ENCODE data around the gene PLPPR3.
"Not testable (repeated sequence)": the region's sequence is repeated elsewhere in the genome, so short reads cannot be mapped to it uniquely, and the experiment has no call there.

PLPPR3 gene

DNA sequence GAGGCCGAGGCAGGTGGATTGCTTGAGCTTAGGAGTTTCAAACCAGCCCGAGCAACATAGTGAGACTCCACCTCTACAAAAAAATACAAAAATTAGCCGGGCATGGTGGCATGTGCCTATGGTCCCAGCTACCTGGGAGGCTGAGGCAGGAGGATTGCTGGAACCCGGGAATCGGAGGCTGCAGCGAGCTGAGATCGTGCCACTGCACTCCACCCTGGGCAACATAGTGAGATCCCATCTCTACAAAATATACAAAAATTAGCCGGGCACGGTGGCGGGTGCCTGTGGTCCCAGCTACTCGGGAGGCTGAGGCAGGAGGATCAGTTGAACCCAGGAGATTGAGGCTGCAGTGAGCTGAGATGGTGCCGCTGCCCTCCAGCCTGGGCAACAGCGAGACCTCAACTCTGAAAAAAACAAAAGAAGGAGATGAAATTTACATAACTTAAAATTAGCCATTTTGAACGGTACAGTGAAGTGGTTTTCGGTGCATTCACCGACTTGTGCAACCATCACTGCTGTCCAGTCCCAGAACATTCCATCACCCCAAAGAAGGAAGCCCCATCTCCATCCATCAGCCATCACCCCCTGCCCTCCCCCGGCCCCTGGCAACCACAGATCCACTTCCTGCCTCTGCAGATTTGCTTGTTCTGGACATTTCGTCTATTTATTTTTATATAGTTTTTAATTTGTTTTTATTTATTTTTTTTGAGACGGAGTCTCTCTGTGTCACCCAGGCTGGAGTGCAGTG lies 4.3 kb upstream of the PLPPR3 start:
- DNase-seq: no peak

DNA sequence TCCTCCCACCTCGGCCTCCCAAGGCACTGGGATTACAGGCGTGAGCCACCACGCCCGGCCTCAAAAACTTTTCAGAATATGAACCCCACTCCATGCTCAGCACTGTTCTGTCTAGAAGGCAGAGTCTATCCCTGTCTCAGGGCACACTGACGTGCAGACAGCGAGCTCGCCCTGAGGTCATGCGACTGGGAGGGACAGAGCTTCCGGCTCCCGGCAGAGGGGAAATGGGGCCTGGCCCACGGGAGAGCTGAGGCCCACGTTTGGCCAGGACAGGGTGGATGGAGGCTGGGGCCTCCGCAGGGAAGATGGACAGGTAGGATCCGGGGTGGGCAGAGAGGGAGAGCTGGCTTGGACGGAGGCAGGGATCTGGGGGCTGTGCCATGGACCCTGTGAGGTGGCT lies 3.1 kb upstream of the PLPPR3 start:
- DNase-seq: no peak

DNA sequence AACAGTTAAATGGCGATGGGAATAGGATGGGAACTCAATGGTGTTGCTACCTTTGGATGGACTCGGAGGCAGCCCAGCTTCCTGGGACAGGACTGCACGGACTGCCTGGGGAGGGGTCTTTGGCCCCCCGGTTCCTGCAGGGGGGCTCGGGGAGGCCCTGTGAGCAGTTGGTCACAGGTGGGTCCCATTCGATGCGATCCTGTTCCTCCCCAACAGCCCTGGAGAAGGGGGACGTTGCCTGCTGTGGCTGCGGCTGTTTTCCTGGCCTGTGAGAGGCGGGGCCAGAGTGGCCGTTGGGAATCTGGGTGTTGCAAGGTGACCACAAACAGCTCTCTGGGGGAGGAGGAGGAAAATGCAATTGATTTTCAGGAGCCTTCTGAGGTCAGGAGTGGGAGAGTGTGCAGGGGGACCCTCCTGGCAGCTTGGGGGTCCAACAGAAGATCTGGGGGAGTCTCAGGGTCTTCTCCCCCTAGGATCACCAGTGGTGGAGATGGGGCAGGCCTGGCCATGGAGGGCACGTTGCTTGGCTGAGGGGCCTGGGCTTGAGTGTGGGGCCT lies 1.9 kb upstream of the PLPPR3 start:
- DNase-seq: no peak

DNA sequence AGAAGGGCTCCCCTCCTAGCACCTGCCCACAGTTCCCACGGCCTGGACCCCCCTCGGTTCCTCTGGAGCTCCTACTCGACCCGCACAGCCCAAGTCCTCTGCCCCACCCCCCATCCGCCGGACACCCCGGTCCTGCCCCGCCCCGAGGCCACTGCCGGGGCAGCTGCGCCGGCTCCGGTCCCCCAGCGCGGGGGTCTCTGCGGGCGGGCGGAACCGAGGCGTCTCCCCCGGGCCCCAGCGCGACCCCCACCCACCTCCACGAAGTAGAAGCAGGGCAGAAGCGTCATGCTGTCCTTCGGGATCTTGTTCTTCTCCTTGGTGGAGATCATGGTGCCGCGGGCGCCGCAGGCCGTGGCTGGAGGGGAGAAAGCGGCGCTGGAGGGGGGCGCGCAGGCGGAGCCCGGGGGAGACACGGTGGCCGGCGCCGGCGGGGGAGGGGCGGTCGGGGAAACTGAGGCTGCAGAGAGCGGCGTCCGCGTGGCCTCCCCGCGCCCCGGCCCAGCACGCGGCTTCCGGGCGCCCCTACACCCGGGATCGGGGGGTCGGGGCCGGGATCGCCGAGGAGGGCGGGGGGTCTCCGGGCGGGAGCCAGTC lies 427 bp downstream of the PLPPR3 start:
- no peak for DNase-seq

DNA sequence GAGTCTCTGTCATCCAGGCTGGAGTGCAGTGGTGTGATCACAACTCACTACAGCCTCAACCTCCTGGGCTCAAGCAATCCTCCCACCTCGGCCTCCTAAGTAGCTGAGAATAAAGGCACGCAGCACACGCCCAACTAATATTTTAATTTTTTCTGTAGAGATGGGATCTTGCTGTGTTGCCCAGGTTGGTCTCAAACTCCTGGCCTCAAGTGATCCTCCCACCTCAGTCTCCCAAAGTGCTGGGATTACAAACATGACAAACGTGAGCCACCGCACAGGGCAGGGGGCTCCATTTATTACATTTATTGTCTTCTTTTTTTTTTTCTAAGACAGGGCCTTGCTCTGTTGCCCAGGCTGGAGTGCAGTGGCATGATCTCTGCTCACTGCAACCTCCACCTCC lies 1.5 kb downstream of the PLPPR3 start:
- DNase-seq: not testable (repeated sequence)

DNA sequence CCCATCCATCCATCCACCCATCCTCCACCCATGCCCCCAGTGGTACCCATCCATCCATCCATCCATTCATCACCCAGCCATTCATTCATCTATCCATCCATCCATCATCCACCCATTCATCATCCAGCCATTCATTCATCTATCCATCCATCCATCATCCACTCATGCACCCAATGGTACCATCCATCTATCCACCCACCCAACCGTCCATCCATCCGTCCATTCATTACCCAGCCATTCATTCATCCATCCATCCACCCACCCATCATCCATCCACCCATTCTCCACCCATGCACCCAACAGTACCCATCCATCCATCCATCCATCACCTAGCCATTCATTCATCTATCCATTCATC lies 5.3 kb downstream of the PLPPR3 start:
- no peak for DNase-seq

DNA sequence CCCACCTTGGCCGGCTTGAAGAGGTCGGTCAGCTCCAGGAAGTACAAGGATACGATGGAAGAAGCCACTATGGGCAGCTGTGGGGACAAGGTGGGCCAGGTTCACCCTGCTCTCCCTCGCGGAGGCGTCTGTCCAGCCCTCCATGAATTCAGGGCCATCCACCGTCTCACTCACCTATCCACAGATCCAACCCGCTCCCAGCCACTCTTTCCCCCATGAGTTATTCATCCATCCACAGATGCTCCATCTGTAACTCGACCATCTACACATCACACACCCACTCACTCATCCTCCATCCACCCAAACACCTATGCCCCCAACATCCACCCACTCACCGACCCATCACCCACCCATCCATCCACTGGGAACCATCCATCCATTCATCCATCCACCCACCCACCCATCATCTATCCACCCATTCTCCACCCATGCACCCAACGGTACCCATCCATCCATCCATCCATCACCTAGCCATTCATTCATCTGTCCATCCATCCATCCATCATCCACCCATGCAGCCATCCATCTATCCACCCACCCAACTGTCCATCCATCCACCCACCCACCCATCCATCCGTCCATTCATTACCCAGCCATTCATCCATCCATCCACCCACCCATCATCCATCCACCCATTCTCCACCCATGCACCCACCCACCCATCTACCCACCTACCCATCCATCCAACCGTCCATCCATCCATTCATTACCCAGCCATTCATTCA lies 5.8 kb downstream of the PLPPR3 start:
- no peak for DNase-seq

DNA sequence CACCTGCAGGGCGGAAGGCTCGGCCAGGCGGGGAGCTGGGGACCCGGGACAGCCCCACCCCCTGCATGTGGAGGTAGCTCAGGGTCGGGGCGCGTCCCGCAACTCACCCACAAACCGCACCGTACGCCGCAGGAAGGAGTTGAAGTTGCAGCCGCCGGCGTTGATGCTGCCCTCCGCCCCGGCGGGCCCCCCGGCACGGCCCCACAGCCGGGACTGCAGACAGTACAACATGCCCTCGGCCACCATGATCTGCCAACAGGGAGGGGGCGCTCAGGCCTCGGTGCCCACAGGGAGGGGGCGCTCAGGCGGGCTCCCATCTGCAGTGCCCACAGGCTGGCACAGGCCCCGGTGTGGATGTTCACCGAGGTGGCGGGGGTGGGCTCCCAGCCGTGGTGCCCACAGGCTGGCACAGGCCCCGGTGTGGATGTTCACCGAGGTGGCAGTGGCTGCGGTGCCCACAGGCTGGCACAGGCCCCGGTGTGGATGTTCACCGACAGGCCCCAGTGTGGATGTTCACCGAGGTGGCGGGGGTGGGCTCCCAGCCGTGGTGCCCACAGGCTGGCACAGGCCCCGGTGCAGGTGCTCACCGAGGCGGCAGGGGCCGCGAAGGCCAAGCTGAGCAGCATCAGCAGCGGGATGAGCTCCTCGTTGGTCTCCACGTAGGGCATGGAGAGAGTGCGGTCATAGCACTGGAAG lies 6.5 kb downstream of the PLPPR3 start:
- no peak for DNase-seq

DNA sequence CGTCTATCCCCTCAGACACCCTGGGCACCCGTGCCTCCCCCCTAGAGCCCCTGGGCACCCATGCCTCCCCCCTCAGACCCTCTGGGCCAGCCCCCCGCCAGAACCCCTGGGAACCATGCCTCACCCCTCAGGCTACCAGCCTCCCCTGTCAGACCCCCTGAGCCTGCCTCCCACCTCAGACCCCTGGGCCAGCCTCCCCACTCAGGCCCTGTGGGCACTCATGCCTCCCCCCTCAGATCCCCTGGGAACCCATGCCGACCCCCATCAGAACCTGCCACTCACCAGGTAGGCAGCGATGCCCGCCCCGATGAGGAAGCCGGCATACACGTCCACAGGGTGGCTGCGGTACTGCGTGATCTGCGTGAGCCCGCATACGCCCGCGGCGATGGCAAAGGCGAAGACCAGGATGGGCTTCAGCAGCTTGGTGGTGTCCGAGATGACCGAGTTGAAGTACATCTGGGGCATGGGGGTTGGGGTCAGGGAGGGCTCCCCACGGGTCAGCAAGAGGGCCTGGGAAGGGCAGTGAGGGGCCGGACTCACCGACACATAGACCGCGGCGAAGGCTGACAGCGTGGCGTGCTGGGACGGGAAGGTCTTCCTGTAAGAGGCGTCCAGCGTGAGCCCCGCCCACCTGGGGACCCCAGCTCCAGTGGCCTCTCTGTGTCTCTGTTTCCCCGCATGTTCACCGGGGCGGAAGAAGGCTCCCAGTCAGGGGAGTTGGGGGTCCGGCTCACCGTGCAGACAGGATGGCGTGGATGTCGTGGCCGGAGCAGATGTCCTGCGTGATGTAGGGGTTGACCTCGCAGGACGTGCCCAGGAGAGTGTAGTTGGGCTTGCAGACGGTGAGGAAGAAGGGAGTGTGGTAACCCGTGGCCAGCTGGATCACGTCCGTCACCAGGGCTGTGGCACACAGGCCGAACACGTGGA lies 7.3 kb downstream of the PLPPR3 start:
- no peak for DNase-seq

DNA sequence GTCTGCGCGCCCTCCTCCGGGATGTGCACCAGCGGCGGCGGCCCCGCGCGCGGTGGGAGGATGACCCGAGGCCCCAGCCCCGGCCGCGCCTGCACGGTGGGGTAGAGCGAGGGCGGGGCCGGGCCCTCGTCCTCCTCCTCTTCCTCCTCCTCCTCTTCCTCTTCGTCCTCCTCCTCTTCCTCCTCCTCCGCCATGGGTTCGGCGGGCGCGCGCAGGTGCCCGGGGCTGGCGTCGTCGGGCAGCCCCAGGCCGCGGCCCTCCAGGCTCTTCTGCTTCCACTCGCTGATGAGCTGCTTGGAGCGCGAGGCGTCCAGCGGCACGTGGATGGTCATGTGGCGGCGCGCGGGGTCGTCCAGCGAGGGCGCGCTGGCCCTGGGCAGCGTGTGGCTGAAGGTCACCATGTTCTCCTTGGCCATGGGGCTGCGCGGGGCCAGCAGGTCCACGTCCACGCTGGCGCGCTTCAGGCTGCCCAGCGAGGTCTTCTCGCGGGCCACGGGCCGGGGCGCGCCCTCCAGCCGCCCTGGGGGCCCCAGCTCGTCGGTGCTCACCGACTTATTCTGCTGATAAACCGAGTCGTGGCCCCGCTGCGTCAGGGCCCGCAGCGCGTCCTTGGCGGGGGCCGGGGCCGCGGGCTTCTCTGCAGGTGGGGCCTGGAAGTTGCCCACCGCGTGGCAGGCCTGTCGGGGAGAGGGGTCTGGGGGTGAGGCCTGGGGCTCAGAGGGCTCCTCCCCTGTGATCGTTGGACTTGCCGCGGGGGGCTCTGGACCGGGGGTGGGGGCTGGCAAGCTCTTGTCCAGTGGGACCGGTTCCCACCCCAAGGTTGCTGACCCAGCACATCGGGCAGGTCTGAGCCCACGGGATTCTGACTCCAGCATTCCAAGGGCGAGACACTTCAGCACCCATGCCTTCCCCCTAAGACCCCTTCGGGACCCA lies 8.3 kb downstream of the PLPPR3 start:
- DNase-seq: no peak

DNA sequence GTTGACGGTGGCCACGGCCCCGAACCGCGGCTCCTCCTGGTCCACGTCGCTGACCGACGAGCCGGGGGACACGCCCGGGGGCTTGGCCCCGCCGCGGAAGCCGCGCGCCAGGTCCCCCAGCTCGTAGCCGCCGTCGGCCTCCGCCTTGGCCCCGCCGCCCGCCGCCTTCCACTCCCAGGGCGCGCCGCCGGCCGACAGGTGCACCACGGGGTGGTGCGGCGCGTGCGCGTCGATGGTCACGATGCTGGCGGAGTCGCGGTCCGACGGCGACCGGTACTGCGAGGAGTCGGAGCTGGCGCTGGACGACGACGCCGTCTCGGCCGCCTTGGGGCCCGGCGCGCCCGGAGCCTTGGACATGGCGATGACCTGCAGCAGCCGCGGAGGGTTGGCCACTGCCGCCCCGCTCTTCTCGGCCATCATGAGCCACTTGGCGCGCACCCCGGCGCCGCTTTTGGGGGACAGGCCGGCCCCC lies 9.0 kb downstream of the PLPPR3 start:
- no peak for DNase-seq

DNA sequence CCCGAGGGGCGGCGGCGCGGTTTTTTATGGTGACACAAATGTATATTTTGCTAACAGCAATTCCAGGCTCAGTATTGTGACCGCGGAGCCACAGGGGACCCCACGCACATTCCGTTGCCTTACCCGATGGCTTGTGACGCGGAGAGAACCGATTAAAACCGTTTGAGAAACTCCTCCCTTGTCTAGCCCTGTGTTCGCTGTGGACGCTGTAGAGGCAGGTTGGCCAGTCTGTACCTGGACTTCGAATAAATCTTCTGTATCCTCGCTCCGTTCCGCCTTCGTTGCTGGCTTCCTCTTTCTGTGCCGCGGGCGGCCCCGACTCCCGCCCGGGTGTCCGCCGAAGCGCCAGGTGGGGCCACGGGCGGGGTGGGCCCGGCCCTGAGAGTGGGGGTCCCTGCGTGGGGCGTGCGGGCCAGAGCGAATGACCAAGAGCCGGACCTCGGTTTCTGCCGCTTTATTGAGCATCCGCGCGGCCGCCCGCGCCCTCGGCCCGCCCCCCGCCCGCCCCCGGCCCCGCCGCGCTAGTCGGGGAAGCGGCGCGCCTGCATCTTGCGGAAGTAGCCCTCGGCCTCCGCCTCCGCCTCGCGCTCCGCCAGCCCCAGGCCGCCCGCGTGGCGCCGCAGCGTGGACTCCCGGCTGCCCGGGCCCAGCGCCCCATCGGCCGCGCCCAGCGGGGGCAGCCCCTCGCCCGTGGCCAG lies 9.6 kb downstream of the PLPPR3 start:
- no peak for DNase-seq

DNA sequence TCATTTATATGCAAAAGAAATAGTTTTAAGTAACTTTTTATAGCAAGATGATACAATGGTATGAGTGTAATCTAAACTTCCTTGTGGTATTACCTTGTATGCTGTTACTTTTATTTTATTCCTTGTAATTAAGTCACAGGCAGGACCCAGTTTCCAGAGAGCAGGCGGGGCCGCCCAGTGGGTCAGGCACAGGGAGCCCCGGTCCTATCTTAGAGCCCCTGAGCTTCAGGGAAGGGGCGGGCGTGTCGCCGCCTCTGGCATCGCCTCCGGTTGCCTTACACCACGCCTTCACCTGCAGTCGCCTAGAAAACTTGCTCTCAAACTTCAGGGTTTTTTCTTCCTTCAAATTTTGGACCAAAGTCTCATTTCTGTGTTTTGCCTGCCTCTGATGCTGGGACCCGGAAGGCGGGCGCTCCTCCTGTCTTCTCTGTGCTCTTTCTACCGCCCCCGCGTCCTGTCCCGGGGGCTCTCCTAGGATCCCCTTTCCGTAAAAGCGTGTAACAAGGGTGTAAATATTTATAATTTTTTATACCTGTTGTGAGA lies 10.2 kb downstream of the PLPPR3 start:
- DNase-seq: no peak

DNA sequence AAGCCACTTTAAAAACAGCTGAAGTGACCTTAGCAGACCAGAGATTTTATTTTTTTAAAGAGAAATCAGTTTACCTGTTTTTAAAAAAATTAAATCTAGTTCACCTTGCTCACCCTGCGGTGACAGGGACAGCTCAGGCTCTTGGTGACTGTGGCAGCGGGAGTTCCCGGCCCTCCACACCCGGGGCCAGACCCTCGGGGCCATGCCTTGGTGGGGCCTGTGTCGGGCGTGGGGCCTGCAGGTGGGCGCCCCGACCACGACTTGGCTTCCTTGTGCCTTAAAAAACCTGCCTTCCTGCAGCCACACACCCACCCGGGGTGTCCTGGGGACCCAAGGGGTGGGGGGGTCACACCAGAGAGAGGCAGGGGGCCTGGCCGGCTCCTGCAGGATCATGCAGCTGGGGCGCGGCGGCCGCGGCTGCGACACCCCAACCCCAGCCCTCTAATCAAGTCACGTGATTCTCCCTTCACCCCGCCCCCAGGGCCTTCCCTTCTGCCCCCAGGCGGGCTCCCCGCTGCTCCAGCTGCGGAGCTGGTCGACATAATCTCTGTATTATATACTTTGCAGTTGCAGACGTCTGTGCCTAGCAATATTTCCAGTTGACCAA lies 10.8 kb downstream of the PLPPR3 start:
- DNase-seq: no peak

DNA sequence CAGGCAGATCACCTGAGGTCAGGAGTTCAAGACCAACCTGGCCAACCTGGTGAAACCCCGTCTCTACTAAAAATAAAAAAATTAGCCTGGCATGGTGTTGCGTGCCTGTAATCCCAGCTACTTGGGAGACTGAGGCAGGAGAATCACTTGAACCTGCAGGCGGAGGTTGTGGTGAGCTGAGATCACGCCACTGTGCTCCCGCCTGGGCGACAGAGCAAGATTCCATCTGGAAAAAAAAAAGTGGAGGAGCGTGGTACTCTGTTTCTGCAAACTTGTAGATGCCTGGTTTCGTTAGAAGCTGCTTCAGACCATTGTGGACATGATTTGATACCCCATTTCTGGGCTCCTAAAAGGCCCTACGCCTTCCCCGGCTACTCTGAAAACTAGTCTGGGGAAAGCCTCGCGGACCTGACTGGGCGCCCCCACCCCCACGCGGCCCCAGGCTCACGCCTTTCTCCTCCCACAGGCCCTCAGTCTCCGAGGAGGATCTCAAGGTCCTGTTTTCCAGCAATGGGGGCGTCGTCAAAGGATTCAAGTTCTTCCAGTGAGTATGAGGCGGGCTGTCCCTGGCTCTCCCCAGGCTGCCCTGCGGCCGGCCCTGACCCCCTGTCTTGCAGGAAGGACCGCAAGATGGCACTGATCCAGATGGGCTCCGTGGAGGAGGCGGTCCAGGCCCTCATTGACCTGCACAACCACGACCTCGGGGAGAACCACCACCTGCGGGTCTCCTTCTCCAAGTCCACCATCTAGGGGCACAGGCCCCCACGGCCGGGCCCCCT lies 11.5 kb downstream of the PLPPR3 start:
- DNase-seq: no peak

DNA sequence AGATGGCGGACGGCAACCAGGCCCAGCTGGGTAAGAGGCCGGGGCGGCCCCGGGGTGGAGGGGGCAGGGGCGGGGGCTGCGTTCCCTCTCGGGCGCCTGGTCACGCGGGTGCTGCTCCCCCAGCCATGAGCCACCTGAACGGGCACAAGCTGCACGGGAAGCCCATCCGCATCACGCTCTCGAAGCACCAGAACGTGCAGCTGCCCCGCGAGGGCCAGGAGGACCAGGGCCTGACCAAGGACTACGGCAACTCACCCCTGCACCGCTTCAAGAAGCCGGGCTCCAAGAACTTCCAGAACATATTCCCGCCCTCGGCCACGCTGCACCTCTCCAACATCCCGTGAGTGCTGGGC lies 13.4 kb downstream of the PLPPR3 start:
- DNase-seq: no peak

DNA sequence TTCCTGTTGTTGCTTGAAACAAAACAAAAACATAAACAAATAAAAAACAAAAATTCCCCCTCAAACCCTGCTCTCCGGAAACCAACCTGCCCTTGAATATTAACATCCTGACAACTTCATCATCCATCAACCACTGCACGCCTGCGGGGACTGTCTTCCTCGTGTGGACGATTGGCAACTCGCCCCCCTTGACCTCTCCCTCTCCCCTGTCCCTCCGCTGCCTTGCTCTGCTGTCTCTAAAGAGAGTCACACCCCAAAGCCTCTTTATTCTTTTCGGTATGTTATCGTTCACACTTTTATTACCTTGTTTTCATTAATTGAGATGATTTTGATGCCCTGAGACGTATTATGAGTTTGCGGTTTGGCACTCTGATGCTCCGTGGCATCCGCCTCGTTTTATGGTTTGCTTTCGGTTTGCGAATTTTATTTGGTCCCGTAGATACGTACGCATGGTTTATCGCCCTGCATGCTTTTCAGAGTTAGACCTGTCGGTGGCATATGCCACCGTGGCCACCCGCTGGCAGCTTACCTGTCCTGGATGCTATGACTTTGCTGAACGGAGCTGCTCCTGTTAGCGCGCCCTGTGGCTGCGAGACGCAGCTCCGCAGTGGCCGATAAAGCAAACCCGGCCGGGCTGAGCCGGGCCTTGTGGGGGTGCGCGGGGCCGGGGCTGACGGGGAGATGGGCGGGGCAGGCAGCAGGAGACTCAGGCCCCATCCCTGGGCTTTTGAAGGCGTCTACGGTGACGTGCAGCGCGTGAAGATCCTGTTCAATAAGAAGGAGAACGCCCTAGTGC lies 13.9 kb downstream of the PLPPR3 start:
- DNase-seq: no peak

All from fibroblast of skin of right quadriceps (primary cell).